Stimulated activated CD4-positive, alpha-beta T cell treated with anti-CD3 and anti-CD28 coated beads, Interleukin-15, amount 100 ng/mL, for 48 hours (primary cell): ENCODE results near the gene BHMT2.

Experiments used
- DNase-seq, 2 donors: peaks; one replicate each; pipeline ENCODE4 v3.0.0-alpha.2; 2020; ENCODE audit warnings: low read depth in 2 of 2

Gene BHMT2

DNA sequence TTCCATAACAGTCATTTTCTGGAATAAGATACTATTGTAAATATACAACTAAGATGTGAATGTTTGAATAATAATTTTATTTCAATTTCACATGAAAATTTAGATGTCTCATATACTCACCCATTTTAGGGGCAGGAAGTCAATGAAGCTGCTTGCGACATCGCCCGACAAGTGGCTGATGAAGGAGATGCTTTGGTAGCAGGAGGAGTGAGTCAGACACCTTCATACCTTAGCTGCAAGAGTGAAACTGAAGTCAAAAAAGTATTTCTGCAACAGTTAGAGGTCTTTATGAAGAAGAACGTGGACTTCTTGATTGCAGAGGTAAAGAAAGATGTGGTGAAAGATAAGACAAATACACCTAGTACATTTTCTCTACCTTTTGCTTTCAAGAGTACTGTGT lies 50.7 kb downstream of the BHMT2 start:
- no peak for DNase-seq

DNA sequence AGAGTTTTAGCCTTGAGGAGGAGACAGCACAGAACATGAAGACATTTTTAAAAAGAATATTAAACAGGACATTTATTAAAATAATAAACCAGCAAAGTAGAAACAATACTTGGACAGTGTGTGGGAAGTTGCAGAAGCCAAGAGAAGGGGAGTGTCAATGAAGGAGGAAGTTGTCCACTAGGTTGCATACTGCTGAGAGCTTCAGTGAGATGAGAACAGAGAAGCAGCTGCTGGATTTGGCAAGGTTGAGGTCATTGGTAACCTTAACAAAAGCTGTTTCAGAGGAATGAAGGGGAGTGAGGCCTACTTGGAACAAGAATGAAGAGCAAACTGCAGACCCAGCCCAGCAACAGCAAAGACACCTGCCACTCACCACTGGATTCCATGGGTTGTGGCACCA lies 53.4 kb downstream of the BHMT2 start:
- no peak for DNase-seq

DNA sequence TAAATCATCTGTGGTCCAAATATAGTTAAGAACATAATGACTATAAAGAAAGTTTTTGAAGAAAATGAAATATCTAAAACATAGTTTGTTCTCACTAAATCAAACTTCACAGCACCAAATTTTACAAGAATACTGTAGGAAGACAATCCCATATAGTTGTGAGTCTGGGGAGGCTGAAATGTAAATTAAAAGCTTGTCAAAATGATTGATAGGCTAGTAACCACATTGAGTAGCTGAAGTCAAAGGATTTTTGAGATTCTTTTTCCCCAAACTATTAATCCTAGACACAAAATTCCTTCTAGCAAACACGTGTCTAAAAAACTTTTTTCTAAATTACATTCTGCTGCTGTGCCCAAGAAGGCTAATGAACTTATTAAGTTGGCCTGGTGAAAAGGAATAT lies 55.0 kb downstream of the BHMT2 start:
- DNase-seq: no peak

DNA sequence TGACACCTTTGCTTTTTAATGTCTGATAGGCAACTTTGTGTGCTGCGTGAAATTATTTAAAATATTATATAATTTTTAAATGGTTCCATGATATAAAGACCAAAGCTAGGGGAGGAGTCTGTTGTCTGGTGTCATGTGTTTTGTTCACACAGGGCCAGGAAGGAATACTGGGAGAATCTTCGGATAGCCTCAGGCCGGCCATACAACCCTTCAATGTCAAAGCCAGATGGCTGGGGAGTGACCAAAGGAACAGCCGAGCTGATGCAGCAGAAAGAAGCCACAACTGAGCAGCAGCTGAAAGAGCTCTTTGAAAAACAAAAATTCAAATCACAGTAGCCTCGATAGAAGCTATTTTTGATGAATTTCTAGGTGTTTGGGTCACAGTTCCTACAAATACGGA lies 61.2 kb downstream of the BHMT2 start:
- no peak for DNase-seq

DNA sequence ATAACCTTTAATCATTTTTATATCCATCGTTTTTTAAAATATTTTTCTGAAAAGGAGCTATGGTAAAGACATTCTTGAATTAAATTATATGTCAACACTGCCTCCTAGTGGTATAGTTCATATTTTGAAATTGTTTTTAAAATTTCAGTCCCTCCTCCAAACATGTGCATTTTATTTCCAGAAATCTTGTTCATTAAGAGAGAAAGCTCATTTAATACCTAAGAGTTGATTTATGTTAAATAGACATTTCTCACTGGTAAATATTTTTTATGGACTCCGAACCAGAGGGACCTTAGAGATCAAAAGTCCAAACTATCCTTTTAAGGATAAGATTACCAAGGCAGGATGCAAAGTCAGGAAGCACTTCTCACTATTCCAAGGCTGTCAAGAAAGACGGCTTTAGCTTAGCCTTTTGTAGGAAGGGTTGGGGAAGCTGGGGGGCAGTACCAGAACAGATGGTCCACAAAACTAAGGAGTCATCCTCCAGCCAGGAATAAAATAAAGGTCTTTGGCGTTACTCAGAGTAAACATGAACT lies 63.6 kb downstream of the BHMT2 start:
- no peak for DNase-seq

DNA sequence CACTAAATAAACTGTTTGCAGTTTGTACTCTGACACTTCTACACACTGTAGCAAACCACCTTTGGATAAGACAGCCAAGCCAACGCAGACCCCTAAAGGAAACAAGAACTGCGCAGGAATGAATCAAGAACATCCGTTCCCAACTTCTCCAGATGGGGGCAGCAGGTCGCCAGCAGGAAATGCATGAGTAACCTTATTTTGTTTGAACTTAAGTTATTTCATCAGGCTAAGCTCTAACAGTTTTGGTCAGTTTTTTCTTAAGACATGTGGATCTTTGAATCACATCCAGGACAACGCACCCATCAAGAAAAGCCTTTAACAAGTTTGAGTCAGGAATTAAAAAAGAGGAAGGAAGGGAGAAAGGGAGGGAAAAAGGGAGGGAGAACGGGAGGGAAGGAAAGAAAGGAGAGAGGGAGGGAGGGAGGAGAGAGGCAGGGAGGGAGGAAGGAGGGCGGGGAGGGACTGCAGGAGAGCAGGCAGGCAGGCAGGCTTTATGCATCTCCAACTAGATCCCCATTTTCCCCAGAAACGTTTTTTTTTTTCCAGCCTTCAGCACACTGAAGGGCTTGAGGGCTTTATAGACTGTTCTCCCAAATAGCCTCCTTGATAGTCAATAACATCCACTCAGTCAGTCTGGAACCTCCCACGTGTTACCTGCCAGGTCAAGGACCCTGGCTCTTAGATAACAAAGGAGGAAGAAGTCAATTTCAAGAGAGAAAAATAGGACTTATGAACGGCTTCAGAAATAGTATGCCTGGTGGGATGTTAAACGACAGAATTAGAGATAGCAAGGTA lies 64.3 kb downstream of the BHMT2 start:
- peak; percentile 30 to 54 for DNase-seq

DNA sequence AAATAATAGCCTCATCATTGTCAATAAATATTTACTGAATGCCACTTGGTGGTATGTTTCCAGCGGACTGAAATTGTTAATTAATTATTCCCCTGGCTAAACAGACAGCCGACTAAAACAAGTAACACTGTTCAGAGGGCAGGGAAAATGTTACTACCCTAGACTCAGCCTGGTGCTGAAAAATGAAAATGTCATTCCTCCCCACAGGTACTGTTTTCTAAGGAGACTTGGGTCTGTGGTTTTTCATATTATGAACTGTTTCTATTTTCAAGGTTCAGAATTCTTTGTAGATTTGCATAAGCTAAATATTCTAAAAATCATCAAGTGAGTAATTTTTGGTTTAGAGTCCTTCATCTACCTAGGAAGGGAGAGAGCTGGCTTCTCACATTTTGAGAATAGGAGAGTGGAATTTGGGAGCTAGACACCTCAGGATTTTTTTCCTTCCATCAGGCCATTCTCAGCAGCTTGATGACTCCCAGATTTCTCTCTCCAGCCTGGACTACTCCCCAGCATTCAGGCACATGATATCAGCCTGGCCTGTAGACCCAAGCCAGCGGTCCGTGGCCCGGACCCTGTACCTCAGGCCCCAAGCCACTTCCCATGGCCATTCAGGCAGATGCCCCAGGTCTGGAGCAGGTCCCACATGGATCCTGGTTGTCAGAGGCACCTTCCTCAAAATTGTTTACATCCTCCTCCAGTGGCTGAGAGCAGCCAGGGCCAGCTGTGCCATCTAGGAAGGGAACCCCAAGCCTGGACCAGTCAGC lies 66.4 kb downstream of the BHMT2 start:
- no peak for DNase-seq

DNA sequence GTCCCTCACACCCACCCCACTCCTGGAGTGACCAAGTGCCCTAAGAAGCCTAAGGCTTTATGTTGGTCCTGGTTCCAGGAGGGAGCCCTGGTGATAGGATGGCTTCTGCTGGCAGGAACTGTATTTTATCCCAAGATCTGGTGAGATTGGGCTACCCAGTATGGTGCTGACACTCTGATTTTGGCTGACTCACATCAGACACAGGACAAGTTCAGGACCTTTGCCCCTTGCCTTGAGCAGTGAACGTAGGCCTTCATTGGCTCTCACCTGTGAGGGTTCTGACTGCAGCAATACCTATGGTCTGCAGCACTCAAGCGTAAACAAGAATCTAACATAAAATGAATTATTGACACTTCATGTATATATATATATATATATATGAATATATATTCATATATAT lies 67.1 kb downstream of the BHMT2 start:
- no peak for DNase-seq
